Stimulated activated CD8-positive, alpha-beta memory T cell treated with anti-CD3 and anti-CD28 coated beads, Interleukin-4, amount 100 ng/mL, for 4 hours (primary cell): ENCODE measurements around the gene SH2D3C.

Source experiments
- DNase-seq, 2 donors: peaks; one replicate each; pipeline ENCODE4 v3.0.0-alpha.2; 2020; ENCODE audit warnings: low read depth in 2 of 2, low spot score in 1 of 2

Gene SH2D3C

GRCh38 chr9:127742435-127743088 is 35.9 kb downstream of the SH2D3C start:
- no peak for DNase-seq

- DNase-seq = no peak
Measured at GRCh38 chr9:127741831-127742434, 36.5 kb downstream of the SH2D3C start.

- DNase-seq = no peak
Measured at GRCh38 chr9:127739614-127740330, 38.7 kb downstream of the SH2D3C start.

GRCh38 chr9:127738666-127739065 is 39.8 kb downstream of the SH2D3C start:
- no peak for DNase-seq

GRCh38 chr9:127735530-127736185 is 42.8 kb downstream of the SH2D3C start:
- DNase-seq = no peak

GRCh38 chr9:127734747-127735529 is 43.5 kb downstream of the SH2D3C start, which contains the start of gene TOR2A:
TOR2A (minus strand) TSS chr9:127735294; CDS start chr9:127735270, 24 bp downstream.
- peak; percentile 94 to 97 for DNase-seq

- no peak for DNase-seq
Measured at GRCh38 chr9:127734247-127734746, 44.2 kb downstream of the SH2D3C start.

- DNase-seq = no peak
Measured at GRCh38 chr9:127733614-127734013, 44.9 kb downstream of the SH2D3C start.

- DNase-seq = no peak
Measured at GRCh38 chr9:127732444-127732843, 46.0 kb downstream of the SH2D3C start.

- DNase-seq = no peak
Measured at GRCh38 chr9:127731938-127732337, 46.5 kb downstream of the SH2D3C start.

- no peak for DNase-seq
Measured at GRCh38 chr9:127730799-127731410, 47.6 kb downstream of the SH2D3C start.

- no peak for DNase-seq
Measured at GRCh38 chr9:127730262-127730661, 48.2 kb downstream of the SH2D3C start.

GRCh38 chr9:127729522-127730256 is 48.8 kb downstream of the SH2D3C start:
- DNase-seq = no peak

- no peak for DNase-seq
Measured at GRCh38 chr9:127728808-127729207, 49.7 kb downstream of the SH2D3C start.

GRCh38 chr9:127726871-127727270 is 51.6 kb downstream of the SH2D3C start:
- no peak for DNase-seq

GRCh38 chr9:127724012-127724411 is 54.5 kb downstream of the SH2D3C start:
- no peak for DNase-seq

GRCh38 chr9:127723444-127723843 is 55.0 kb downstream of the SH2D3C start:
- no peak for DNase-seq

- no peak for DNase-seq
Measured at GRCh38 chr9:127723013-127723412, 55.5 kb downstream of the SH2D3C start.

GRCh38 chr9:127722055-127722745 is 56.3 kb downstream of the SH2D3C start:
- DNase-seq = no peak
